ENCODE measurements around the gene FSIP2. TPM values are rescaled to one million over a fixed set of nuclear protein-coding genes. Genes with fewer than 3 reads are reported as not detected.

The FSIP2 gene
- total RNA-seq, 1 experiment from 2014 or later = 2.0 TPM

GRCh38 chr2:185771396-185771795, 32.8 kb downstream of the FSIP2 start:
- DNase-seq (no peak), ATAC-seq (no peak)
- Histone ChIP-seq H3K9me3 (ENCODE audit: low read length) (peaks cover 21% of the 10 kb centered on the region; the same call in 1 of the 2 replicates), H3K4me3 (ENCODE audit: low read length) (no peak overlapping the region), H3K4me2 (ENCODE audit: low read length) (no peak overlapping the region), H3K9ac (ENCODE audit: low read length) (no peak overlapping the region), H3F3A (ENCODE audit: low read length, unreplicated experiment) (no peaks in the 10 kb centered on the region), H3K27ac (ENCODE audit: low read length) (no peak overlapping the region), H3K79me2 (ENCODE audit: low read length) (no peaks in the 10 kb centered on the region), H3K9me2 (replicated peaks; ENCODE audit: low read length) (no peaks in the 10 kb centered on the region), H3K27me3 (ENCODE audit: low read length) (no peaks in the 10 kb centered on the region), H3K4me1 (ENCODE audit: insufficient read depth, low read length) (no peaks in the 10 kb centered on the region), H4K20me1 (ENCODE audit: low read length) (no peaks in the 10 kb centered on the region), H3K36me3 (ENCODE audit: low read depth, low read length) (peaks cover 11% of the 10 kb centered on the region; the same call in 1 of the 2 replicates), H2AFZ (ENCODE audit: low read length) (no peak overlapping the region)
- no peak for TF ChIP-seq CTCF (conservative IDR thresholded peaks at IDR 0.05; ENCODE audit: low read depth, low read length)
- TF ChIP-seq EZH2 (IDR thresholded peaks at IDR 0.05; ENCODE audit: low read length, unreplicated experiment) = no peak
- TF ChIP-seq EZH2phosphoT487 (IDR thresholded peaks at IDR 0.05; ENCODE audit: borderline replicate concordance, low read length) = no peak
- ChIA-PET CTCF (no interaction called here), POLR2A (ENCODE audit: unreplicated experiment) (no interaction called here)
- intact Hi-C loops (cut with micrococcal nuclease) = no loop called here
- no TSS peak for BruUV-seq (replicated peaks)

GRCh38 chr2:185780890-185781289, 42.3 kb downstream of the FSIP2 start:
- Histone ChIP-seq H3K27ac (ENCODE audit: low read length) (no peak overlapping the region), H3F3A (ENCODE audit: low read length, unreplicated experiment) (no peaks in the 10 kb centered on the region), H3K79me2 (ENCODE audit: low read length) (no peaks in the 10 kb centered on the region), H3K4me3 (ENCODE audit: low read length) (no peak overlapping the region), H3K4me1 (ENCODE audit: insufficient read depth, low read length) (peaks cover 4% of the 10 kb centered on the region), H3K36me3 (ENCODE audit: low read depth, low read length) (no peaks in the 10 kb centered on the region), H3K27me3 (ENCODE audit: low read length) (no peaks in the 10 kb centered on the region), H3K9ac (ENCODE audit: low read length) (no peak overlapping the region), H3K4me2 (ENCODE audit: low read length) (no peak overlapping the region), H4K20me1 (ENCODE audit: low read length) (no peaks in the 10 kb centered on the region), H2AFZ (ENCODE audit: low read length) (no peak overlapping the region), H3K9me3 (ENCODE audit: low read length) (no peaks in the 10 kb centered on the region), H3K9me2 (replicated peaks; ENCODE audit: low read length) (no peaks in the 10 kb centered on the region)
- no peak for TF ChIP-seq EZH2 (IDR thresholded peaks at IDR 0.05; ENCODE audit: low read length, unreplicated experiment)
- TF ChIP-seq EZH2phosphoT487 (IDR thresholded peaks at IDR 0.05; ENCODE audit: borderline replicate concordance, low read length) = no peak
- TF ChIP-seq CTCF (conservative IDR thresholded peaks at IDR 0.05; ENCODE audit: low read depth, low read length) = no peak
- DNase-seq = no peak
- ATAC-seq = no peak
- BruUV-seq (replicated peaks) = no TSS peak
- ChIA-PET CTCF (no interaction called here), POLR2A (ENCODE audit: unreplicated experiment) (no interaction called here)
- intact Hi-C loops (cut with micrococcal nuclease) = no loop called here

DNA sequence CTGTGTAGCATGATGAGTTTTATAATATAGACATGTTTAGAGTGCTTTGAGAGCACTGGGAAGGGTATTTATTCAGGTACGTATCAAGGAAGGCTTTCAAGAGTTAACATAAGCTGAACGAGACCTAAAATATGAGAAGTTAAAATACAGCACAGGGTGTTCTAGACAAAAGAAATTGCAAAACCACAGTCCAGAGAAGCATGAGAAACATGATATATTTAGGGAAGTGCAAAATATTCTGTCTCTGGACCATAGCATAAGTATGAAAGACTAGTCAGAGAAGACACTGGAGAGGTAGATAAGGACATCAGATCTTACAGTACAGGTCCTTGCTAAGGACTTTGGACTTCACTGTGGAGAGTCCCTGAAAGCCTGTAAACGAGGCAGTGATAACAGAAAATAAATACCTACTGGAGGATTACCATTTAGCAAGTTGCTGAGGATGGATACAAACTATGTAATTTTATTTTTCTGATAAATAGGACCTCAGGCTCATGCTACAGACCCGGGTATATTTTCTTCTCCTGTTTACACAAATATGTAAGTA, 43.7 kb downstream of the FSIP2 start:
- no peak overlapping the region for H3K27ac ChIP-seq (ENCODE audit: low read length)
- ChIA-PET CTCF (no interaction called here), POLR2A (ENCODE audit: unreplicated experiment) (no interaction called here)
- DNase-seq (no peak), ATAC-seq (no peak)
- TF ChIP-seq EZH2phosphoT487 (IDR thresholded peaks at IDR 0.05; ENCODE audit: borderline replicate concordance, low read length) (no peak), EZH2 (IDR thresholded peaks at IDR 0.05; ENCODE audit: low read length, unreplicated experiment) (no peak), CTCF (conservative IDR thresholded peaks at IDR 0.05; ENCODE audit: low read depth, low read length) (no peak)
- H3K36me3 ChIP-seq (ENCODE audit: low read depth, low read length) = no peaks in the 10 kb centered on the region
- H3K4me2 ChIP-seq (ENCODE audit: low read length) = no peak overlapping the region
- H3K9me2 ChIP-seq (replicated peaks; ENCODE audit: low read length) = no peaks in the 10 kb centered on the region
- no peak overlapping the region for H3K4me3 ChIP-seq (ENCODE audit: low read length)
- no peak overlapping the region for H3K9ac ChIP-seq (ENCODE audit: low read length)
- H3F3A ChIP-seq (ENCODE audit: low read length, unreplicated experiment) = no peaks in the 10 kb centered on the region
- no peak overlapping the region for H2AFZ ChIP-seq (ENCODE audit: low read length)
- H3K27me3 ChIP-seq (ENCODE audit: low read length) = no peaks in the 10 kb centered on the region
- no TSS peak for BruUV-seq (replicated peaks)
- no peaks in the 10 kb centered on the region for H3K79me2 ChIP-seq (ENCODE audit: low read length)
- H4K20me1 ChIP-seq (ENCODE audit: low read length) = no peaks in the 10 kb centered on the region
- intact Hi-C loops (cut with micrococcal nuclease) = no loop called here
- no peaks in the 10 kb centered on the region for H3K9me3 ChIP-seq (ENCODE audit: low read length)
- H3K4me1 ChIP-seq (ENCODE audit: insufficient read depth, low read length) = peaks cover 19% of the 10 kb centered on the region

Data from PC-3 (cell line).